ENCODE measurements around the gene MORN5. TPM values are rescaled to one million over a fixed set of nuclear protein-coding genes. Genes with fewer than 3 reads are reported as not detected.

Gene MORN5
- total RNA-seq, 2 donors from 2014 or later, result 0.95 to 1.5 TPM

Small RNA genes lying within 50 kb of the gene (microRNA-seq; reads per million reads assigned to microRNA genes)
- gene MIR4478 (ENCODE audit: borderline microRNAs expressed in 2 of 2), result 0 reads per million in 2 donors

Other genes starting within 250 kb of the MORN5 start
- gene TTLL11, start 66.6 kb upstream of the MORN5 start, total RNA-seq, result 10 to 100 TPM; 11.8 to 20.4 TPM
- 10 to 100 TPM; 36.5 to 38.2 TPM for gene NDUFA8, start 129 bp upstream of the MORN5 start, total RNA-seq
- gene LHX6, start 69.0 kb downstream of the MORN5 start, total RNA-seq, result 10 to 100 TPM in 1 of 2 donors, 1 to 10 TPM in 1; 8.3 to 23.6 TPM
- gene RBM18, start 104.9 kb downstream of the MORN5 start, total RNA-seq, result 10 to 100 TPM; 18.9 to 19.2 TPM
- 10 to 100 TPM; 23.8 to 27.7 TPM for gene MRRF, start 105.0 kb downstream of the MORN5 start, total RNA-seq
- 10 to 100 TPM; 20.8 to 30.2 TPM for gene PTGS1, start 211.1 kb downstream of the MORN5 start, total RNA-seq

All from posterior vena cava (tissue), 2 donors.